Measurements from ENCODE around the gene TNK2.
"Not testable (repeated sequence)": the region's sequence is repeated elsewhere in the genome, so short reads cannot be mapped to it uniquely, and the experiment has no call there.

TNK2 gene

DNA sequence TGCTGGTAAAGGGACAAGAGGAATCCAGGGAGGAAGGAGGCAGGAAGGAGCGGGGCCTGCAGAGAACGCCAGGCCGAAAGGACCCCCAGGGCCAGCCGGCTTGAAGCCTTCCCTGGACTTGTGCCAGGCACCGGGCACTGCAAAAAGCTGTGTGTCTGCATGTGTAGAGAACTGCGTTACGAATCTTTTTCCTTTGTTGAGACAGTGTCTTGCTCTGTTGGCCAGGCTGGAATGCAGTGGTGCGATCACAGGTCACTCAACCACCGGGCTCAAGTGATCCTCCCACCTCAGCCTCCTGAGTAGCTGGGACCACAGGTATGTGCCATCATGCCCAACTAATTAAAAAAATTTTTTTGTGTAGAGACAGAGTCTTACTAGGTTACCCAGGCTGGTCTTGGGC, 79.6 kb downstream of the TNK2 start:
- no peak overlapping the region for H3K9ac ChIP-seq (ENCODE audit: low read depth, low read length, poor library complexity, severe bottlenecking)
- no peak overlapping the region for H3K4me3 ChIP-seq (ENCODE audit: low read length, poor library complexity, severe bottlenecking)
- no peak overlapping the region for H3K4me2 ChIP-seq (ENCODE audit: low read depth, low read length, poor library complexity, severe bottlenecking)
- no peaks in the 10 kb centered on the region for H3K36me3 ChIP-seq (ENCODE audit: insufficient read depth, low read length)
- no peaks in the 10 kb centered on the region for H3K79me2 ChIP-seq (ENCODE audit: insufficient read depth, low read length)
- no peaks in the 10 kb centered on the region for H3K9me2 ChIP-seq (replicated peaks; ENCODE audit: low read depth, low read length)
- H3K9me3 ChIP-seq (ENCODE audit: insufficient read depth, low read depth, low read length), result no peaks in the 10 kb centered on the region
- H4K20me1 ChIP-seq (ENCODE audit: insufficient read depth, low read length, poor library complexity, severe bottlenecking), result no peaks in the 10 kb centered on the region
- H3F3A ChIP-seq (ENCODE audit: low read depth), result no peaks in the 10 kb centered on the region
- TF ChIP-seq, protein P1, sequence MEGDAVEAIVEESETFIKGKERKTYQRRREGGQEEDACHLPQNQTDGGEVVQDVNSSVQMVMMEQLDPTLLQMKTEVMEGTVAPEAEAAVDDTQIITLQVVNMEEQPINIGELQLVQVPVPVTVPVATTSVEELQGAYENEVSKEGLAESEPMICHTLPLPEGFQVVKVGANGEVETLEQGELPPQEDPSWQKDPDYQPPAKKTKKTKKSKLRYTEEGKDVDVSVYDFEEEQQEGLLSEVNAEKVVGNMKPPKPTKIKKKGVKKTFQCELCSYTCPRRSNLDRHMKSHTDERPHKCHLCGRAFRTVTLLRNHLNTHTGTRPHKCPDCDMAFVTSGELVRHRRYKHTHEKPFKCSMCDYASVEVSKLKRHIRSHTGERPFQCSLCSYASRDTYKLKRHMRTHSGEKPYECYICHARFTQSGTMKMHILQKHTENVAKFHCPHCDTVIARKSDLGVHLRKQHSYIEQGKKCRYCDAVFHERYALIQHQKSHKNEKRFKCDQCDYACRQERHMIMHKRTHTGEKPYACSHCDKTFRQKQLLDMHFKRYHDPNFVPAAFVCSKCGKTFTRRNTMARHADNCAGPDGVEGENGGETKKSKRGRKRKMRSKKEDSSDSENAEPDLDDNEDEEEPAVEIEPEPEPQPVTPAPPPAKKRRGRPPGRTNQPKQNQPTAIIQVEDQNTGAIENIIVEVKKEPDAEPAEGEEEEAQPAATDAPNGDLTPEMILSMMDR (conservative IDR thresholded peaks at IDR 0.05; ENCODE audit: low read length), result no peak
- TF ChIP-seq EZH2phosphoT487 (IDR thresholded peaks at IDR 0.05; ENCODE audit: borderline replicate concordance), result no peak
- H3K27me3 ChIP-seq (ENCODE audit: insufficient read depth, low read length, poor library complexity, severe bottlenecking), result no peaks in the 10 kb centered on the region
- H2AFZ ChIP-seq (ENCODE audit: low read length), result no peak overlapping the region
- no peaks in the 10 kb centered on the region for H3K4me1 ChIP-seq (ENCODE audit: insufficient read depth, low read length, poor library complexity, severe bottlenecking)

DNA sequence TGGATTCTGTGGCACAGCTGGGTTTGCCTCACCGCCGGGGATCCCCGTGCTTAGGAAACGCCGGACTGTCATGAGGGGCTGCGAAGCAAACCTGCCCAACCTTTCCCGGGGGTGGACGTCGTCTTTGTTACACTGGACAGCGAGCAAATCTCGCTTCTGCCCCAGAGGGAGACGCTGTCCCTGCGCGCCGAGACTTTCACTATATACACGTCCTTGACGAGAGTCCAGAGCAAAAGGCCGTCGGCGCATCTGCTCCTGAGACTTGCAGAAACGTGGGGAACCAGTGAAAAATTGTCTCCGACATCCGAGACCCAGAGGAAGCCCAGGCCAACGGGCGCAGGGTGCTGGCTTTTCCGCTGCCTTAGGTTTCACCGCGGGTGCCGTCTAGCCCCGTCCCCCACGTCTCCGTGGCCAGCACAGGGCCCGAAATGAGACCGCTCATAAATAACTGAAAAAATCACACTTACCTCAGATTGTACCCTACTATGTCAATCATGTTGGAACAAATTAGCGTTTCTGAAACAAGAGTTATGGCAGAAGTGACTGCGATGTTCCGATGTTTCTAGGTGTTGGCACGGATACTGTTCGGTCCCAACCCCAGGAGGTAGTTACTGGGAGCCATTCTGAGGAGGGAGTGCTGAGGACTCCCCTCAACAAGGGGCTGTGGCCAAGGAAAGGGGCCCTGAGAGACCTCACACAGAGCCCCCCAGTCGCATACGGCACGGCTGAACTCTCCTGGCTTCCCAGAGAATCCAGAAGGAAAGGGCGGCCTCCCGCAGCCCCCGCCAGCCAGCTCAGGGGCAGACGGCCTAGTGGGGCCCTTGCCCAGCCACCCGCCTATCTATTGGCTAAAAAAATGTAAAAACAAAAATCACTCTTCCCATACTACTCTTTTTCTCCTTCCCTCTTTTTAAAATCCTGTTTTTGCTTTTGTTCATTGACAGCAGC, 82.2 kb downstream of the TNK2 start:
- no peaks in the 10 kb centered on the region for H3F3A ChIP-seq (ENCODE audit: low read depth)
- H3K9ac ChIP-seq (ENCODE audit: low read depth, low read length, poor library complexity, severe bottlenecking), result no peak overlapping the region
- no peaks in the 10 kb centered on the region for H3K4me1 ChIP-seq (ENCODE audit: insufficient read depth, low read length, poor library complexity, severe bottlenecking)
- no peaks in the 10 kb centered on the region for H3K9me2 ChIP-seq (replicated peaks; ENCODE audit: low read depth, low read length)
- no peak overlapping the region for H3K4me2 ChIP-seq (ENCODE audit: low read depth, low read length, poor library complexity, severe bottlenecking)
- no peak overlapping the region for H2AFZ ChIP-seq (ENCODE audit: low read length)
- H3K9me3 ChIP-seq (ENCODE audit: insufficient read depth, low read depth, low read length), result no peaks in the 10 kb centered on the region
- no peaks in the 10 kb centered on the region for H3K27me3 ChIP-seq (ENCODE audit: insufficient read depth, low read length, poor library complexity, severe bottlenecking)
- TF ChIP-seq, protein P1 (conservative IDR thresholded peaks at IDR 0.05; ENCODE audit: low read length), result no peak
- no peak for TF ChIP-seq EZH2phosphoT487 (IDR thresholded peaks at IDR 0.05; ENCODE audit: borderline replicate concordance)
- no peaks in the 10 kb centered on the region for H4K20me1 ChIP-seq (ENCODE audit: insufficient read depth, low read length, poor library complexity, severe bottlenecking)
- no peaks in the 10 kb centered on the region for H3K79me2 ChIP-seq (ENCODE audit: insufficient read depth, low read length)
- H3K4me3 ChIP-seq (ENCODE audit: low read length, poor library complexity, severe bottlenecking), result no peak overlapping the region
- no peaks in the 10 kb centered on the region for H3K36me3 ChIP-seq (ENCODE audit: insufficient read depth, low read length)

DNA sequence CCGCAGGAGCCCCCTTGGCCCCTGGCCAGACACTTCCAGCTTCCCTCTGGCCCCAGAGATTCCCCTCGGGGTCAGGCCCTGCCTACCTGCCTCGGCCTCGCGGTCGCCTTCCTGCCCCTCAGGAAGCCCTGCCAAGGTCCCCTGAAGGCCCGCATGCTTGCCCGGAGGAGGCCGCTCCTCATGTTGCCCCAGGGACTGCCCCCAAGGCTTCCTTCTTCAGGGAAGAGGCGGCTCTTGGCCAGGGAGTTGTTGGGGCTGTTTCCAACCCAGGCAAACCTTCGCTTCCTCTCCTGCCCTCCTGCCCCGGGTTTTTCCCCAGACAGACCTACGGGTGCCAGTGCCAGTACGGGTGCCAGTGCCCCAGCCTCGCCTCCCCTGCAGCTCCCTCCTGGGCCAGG, 83.2 kb downstream of the TNK2 start:
- no peaks in the 10 kb centered on the region for H4K20me1 ChIP-seq (ENCODE audit: insufficient read depth, low read length, poor library complexity, severe bottlenecking)
- H3F3A ChIP-seq (ENCODE audit: low read depth), result no peaks in the 10 kb centered on the region
- H2AFZ ChIP-seq (ENCODE audit: low read length), result no peak overlapping the region
- no peak for TF ChIP-seq EZH2phosphoT487 (IDR thresholded peaks at IDR 0.05; ENCODE audit: borderline replicate concordance)
- TF ChIP-seq, protein P1 (conservative IDR thresholded peaks at IDR 0.05; ENCODE audit: low read length), result no peak
- H3K4me1 ChIP-seq (ENCODE audit: insufficient read depth, low read length, poor library complexity, severe bottlenecking), result no peaks in the 10 kb centered on the region
- no peak overlapping the region for H3K4me2 ChIP-seq (ENCODE audit: low read depth, low read length, poor library complexity, severe bottlenecking)
- H3K79me2 ChIP-seq (ENCODE audit: insufficient read depth, low read length), result no peaks in the 10 kb centered on the region
- H3K4me3 ChIP-seq (ENCODE audit: low read length, poor library complexity, severe bottlenecking), result no peak overlapping the region
- no peaks in the 10 kb centered on the region for H3K9me2 ChIP-seq (replicated peaks; ENCODE audit: low read depth, low read length)
- no peaks in the 10 kb centered on the region for H3K9me3 ChIP-seq (ENCODE audit: insufficient read depth, low read depth, low read length)
- no peak overlapping the region for H3K9ac ChIP-seq (ENCODE audit: low read depth, low read length, poor library complexity, severe bottlenecking)
- H3K27me3 ChIP-seq (ENCODE audit: insufficient read depth, low read length, poor library complexity, severe bottlenecking), result no peaks in the 10 kb centered on the region
- no peaks in the 10 kb centered on the region for H3K36me3 ChIP-seq (ENCODE audit: insufficient read depth, low read length)

DNA sequence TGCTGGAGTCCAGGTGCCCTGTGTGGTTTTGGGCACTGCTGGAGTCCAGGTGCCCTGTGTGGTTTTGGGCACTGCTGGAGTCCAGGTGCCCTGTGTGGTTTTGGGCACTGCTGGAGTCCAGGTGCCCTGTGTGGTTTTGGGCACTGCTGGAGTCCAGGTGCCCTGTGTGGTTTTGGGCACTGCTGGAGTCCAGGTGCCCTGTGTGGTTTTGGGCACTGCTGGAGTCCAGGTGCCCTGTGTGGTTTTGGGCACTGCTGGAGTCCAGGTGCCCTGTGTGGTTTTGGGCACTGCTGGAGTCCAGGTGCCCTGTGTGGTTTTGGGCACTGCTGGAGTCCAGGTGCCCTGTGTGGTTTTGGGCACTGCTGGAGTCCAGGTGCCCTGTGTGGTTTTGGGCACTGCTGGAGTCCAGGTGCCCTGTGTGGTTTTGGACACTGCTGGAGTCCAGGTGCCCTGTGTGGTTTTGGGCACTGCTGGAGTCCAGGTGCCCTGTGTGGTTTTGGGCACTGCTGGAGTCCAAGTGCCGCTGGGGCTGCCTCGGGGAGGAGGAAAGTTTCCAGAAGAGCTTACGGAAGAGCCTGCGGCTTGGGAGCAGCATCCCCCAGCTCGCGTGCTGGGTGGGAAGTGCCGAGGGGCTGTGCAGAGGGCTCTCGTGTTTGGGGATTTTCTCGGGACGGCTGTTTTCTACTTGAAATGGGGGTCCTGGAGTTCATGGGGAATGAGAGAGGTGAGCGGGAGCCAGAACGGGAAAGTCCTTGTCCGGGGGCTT, 83.7 kb downstream of the TNK2 start:
- H3K9me2 ChIP-seq (replicated peaks; ENCODE audit: low read depth, low read length); H3K27me3 ChIP-seq (ENCODE audit: insufficient read depth, low read length, poor library complexity, severe bottlenecking); H3K9ac ChIP-seq (ENCODE audit: low read depth, low read length, poor library complexity, severe bottlenecking); H3K79me2 ChIP-seq (ENCODE audit: insufficient read depth, low read length); H3K4me3 ChIP-seq (ENCODE audit: low read length, poor library complexity, severe bottlenecking); H3F3A ChIP-seq (ENCODE audit: low read depth); H4K20me1 ChIP-seq (ENCODE audit: insufficient read depth, low read length, poor library complexity, severe bottlenecking); H3K4me1 ChIP-seq (ENCODE audit: insufficient read depth, low read length, poor library complexity, severe bottlenecking); H2AFZ ChIP-seq (ENCODE audit: low read length); H3K4me2 ChIP-seq (ENCODE audit: low read depth, low read length, poor library complexity, severe bottlenecking); H3K36me3 ChIP-seq (ENCODE audit: insufficient read depth, low read length); H3K9me3 ChIP-seq (ENCODE audit: insufficient read depth, low read depth, low read length): not testable (repeated sequence)
